GM19467 (cell line): ENCODE results near the gene SLC17A2.
A peak's percentile ranks its signal among the peaks of the same experiment; 100 is the strongest.

Experiments used
- ATAC-seq: cut with Tn5 transposase; IDR thresholded peaks from one replicate; pipeline ENCODE4 v1.9.1; 2021; ENCODE audit warnings: mild to moderate bottlenecking, moderate library complexity; ENCODE audit not compliant: unreplicated experiment

The SLC17A2 gene, protein sequence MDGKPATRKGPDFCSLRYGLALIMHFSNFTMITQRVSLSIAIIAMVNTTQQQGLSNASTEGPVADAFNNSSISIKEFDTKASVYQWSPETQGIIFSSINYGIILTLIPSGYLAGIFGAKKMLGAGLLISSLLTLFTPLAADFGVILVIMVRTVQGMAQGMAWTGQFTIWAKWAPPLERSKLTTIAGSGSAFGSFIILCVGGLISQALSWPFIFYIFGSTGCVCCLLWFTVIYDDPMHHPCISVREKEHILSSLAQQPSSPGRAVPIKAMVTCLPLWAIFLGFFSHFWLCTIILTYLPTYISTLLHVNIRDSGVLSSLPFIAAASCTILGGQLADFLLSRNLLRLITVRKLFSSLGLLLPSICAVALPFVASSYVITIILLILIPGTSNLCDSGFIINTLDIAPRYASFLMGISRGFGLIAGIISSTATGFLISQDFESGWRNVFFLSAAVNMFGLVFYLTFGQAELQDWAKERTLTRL

DNA sequence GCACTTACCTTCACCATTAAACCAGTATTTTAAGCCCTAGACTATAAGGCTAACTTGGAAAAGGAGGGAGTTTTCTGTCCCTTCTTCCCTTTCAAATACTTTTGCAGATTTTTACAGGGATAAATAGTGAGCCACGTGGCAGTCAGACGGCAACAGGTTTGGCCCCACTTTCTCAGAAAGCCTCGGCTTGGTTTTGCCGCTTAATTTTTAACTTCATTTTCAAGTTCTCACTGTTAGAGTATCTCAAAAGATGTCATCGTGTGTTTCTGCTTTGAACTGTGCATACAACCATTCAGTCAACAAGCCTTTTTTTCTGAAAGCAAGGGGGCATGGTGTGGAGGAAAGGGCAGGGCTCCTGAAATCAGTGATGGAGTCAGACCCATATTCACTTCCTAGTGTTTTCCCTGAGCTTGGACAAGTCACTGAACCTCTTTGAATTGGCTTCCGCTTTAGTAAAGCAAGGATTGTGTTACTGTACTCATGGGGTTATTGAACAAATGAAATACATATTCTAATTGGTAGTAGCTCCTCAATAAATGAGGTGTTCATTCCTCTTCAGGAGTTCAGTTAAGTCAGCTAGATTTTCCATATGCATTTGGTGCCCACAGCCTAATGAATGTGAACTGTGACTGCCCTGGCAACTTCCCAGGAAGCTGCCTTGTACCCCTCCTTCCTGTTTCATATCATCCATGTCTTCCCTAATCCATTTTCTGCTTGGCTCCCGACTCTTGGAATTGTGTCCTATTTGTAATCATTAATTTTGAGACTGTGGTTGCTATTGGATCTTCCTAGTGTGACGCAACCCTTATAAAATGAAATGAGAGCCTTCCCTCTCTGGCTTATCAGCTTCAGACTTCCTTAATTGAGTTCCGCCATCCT, at the start of gene SLC17A2:
TSS of gene SLC17A2 (minus strand) at position 160 of the 879 bp plus-strand sequence. CDS start 4,895 bp downstream, outside the sequence.
- ATAC-seq = no peak

DNA sequence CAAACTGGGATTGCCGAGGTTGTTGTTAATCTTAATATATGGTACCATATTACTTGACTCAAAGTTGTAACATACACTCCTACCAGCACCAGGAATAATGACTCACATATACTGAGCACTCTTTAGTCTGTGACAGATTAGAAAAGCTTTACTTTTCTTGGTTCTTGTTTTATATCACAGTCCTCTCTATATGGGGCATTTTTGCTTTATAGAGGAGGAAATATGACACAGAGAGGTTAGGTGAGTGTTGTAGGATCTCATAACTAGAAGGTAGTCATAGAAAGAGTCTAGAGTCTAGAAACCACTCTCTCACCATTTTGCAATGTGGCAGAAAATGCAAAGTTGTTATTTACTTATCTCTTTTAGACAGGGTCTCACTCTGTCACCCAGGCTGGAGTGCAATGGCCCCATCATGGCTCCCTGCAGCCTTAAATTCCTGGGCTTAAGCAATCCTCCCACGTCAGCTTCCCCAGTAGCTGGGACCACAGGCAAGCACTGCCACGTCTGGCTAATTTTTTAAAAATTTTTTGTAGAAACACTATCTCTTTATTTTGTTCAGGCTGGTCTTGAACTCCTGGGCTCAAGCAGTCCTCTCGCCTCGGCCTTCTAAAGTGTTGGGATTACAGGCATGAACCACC, 45.6 kb upstream of the SLC17A2 start:
- no peak for ATAC-seq

DNA sequence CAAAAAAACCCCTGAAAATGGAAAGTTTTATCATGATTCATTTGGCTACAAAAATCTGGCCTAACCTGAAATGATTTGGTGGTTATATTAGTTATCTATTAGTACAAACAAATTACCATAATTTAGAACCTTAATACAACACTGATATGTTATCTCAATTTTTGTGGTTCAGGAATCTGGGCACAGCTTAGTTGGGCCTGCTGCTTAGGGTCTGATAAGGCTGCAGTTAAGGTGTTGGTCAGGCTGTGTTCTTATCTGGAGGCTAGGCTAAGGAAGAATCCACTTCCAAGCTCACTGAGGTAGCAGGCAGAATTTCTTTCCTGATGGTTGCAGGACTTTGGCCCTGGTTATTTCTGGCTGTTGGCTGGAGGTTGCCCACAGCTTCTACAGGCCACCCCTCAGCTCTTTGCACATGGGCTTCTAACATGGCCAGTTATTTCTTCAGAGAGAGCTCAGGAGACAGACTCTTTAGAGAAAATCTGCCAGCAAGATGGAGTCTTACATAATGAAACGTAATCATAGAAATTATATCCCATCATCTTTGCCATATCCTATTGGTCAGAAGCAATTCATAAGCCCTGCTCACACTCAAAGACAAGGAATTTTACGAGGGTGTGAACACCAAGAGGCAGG, 43.5 kb upstream of the SLC17A2 start:
- no peak for ATAC-seq

DNA sequence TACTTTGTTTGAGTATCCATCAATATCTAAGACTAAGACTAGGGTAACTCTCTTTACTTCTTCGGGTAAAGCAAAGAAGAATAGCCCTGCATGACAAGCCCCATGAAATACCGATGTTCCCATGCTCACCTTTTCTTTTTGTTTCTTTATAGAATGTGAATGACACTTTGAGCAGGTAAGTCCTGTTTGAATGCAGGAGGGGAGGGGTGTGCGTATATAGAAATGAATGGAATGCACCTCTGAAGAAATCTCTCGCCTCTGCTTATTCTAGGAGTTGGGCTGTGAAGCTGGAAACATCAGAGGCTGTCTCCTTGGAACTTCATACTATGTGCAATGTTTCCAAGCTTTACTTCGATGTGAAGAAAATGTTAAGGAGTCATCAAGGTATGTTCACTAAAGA, 42.4 kb upstream of the SLC17A2 start:
- no peak for ATAC-seq

DNA sequence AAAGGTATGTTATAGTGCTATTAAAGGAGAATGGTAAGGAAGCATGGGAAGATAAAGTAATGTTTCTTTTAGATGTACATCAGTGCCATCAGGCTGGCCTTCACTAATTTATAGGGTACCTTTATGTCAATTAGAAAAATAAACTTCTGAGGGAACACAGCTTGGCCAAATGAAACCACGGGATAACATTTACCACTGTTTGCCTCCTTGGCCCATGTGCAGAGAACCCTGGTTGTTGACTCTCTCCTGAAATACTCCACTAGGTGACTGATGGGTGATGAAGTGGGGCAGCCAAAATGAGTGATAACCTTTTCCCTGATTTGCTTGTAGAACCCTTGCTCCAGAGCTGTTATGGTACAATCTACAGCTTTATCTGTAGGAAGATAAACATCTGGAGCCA, 41.6 kb upstream of the SLC17A2 start:
- no peak for ATAC-seq

DNA sequence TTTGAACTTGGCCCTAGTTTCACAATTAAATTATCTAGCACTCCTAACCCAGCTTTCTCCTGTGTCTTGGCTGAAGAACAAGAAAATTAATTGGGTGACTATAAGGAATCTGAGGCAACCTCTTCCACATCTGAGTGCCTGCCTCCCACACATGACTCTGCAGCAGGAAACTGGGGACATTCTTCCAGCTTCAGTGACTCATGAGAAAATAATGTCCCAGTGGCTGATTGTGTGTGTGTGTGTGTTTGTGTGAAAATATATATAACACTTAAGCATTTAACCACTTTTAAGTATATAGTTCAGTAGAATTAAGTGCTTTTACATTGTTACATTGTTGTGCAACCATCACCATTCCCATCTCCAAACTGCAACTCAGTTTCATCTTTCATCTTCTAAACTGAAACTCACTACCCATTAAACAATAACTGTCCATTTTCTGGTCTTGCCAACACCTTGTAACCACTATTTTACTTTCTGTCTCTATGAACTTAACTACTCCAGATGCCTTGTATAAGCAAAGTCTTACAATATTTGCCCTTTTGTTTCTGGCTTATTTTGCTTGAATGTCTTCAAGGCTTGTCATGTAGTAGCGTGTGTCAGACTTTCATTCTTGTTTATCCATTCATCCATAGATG, 40.8 kb upstream of the SLC17A2 start:
- ATAC-seq = no peak

DNA sequence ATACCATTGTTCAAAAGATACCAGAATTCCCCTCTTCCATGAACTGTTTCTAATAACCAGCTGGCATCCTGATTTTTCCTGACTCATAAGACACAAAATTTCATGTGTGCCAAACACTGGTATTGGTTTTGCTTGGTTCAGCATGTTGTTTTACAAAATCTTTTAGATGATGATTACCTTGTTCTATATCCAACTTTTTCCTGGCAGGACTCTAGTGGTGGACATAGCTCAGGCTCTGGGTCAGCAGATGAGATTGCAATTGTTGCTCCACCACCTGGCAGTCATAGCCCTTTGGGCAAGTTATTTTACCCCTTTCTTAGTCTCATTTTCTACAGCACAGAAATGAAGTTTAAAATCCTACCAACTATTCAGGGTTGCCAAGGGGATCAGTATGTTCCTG, 38.3 kb upstream of the SLC17A2 start:
- no peak for ATAC-seq

DNA sequence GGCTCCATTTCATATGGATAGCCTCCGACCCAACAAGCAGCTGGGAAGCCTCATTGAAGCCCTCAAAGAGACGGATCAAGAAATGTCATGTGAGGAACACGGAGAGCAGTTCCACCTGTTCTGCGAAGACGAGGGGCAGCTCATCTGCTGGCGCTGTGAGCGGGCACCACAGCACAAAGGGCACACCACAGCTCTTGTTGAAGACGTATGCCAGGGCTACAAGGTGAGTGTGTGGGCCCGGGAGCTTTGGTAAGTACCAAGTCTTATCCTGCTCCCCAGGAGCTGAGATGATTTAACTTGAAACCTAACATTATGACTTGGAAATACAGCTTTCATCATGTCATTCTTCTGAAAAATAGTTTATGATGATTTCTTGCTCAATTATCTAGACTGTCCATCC, 36.2 kb upstream of the SLC17A2 start:
- ATAC-seq = no peak

DNA sequence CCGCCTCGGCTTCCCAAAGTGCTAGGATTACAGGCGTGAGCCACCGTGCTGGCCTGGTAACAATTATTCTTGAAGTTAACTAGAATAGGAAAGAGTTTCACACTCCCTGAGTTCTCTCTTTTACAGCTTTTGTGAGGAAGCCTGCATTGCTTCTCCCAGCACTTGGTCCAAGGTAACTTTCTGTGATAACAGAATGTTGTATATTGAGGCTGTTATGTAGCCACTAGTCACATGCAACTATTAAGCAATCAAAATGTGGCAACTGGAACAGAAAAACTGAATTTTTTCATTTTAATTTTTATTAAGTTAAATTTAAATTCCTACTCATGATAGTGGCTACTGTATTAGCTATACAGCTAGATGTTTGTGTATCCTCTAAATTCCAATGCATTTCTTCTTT, 34.6 kb upstream of the SLC17A2 start:
- ATAC-seq = no peak

DNA sequence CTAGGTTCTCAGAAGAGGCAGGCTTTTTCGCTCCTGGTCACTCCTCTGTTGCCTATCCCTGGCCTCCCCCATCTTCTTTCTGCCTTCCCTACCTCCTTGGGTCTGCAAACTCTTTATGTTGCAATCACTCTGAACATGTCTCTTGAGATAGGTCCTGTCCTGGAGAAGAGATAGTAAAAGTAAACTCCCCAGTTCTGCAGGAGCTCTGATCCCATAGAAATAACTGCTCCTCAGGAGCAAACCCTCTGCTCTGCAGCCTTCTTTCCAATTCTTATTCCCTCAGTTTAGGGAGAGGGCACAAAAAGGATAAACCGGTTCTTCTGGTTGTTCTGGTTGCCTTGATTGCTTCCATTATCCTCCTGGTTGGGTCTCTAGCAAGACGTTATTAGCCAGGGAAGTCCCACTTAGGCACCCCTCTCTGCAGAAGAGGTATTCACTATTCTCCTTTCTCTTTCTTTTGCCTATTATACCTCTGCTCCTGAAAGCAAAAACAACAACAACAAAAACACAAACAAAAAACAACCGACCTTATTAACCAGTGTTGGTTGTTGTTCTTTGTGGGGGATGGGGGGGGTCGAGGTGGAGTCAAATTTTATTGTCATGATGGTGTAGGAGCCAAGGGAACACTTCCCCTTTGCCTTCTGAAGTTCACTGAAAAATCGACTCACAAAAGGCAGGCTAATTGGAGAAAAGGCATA, 33.1 kb upstream of the SLC17A2 start:
- no peak for ATAC-seq

DNA sequence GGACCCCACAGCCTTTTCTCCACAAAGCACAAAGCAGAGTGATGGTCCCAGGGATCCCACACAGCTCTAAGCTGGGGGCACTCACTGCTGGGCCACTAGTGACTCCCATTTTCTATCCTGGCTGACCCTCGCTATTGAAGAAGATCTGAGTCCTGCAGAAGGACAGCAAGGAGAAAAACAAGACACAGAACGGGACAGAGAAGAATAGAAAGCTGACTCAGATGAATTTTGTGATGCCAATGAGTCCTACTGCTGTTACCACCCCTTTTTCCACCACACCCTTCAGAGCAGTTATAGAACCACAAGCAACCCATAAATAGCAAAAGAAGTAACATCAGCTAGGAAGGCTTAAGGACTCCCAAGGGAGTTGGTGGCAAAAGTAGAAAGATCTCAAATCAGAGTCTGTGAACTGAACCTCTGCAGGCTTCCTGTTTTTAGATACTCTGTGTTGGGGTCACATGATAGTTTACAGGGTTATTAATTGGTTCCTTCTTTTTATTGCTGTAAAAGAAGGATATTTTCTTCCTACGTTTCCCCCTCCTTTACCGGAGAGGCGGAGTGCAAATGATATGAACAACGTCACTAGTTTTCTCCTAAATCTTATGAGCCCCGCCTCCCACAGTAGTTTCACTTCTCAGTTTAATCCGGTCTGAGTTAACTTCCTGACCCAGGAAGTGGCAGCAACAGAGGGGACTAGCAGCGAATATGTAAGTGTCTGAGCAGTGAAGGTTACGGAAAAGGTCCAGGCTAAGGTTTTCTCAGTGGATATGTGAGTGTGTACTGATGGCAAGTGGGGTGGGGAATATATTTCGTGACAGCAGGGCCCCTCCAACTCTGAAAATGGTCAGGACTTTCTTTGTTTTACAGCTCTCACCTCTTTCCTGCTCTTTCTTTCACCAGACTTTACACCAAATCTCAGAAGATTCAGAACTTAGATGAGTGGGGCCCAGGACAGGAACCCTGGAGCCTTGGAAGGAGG, 31.9 kb upstream of the SLC17A2 start, which contains the start of gene TRIM38:
TSS of gene TRIM38 (plus strand) at position 654 of the 979 bp plus-strand sequence. CDS start 3,721 bp downstream, outside the sequence.
- ATAC-seq = peak; percentile 63

DNA sequence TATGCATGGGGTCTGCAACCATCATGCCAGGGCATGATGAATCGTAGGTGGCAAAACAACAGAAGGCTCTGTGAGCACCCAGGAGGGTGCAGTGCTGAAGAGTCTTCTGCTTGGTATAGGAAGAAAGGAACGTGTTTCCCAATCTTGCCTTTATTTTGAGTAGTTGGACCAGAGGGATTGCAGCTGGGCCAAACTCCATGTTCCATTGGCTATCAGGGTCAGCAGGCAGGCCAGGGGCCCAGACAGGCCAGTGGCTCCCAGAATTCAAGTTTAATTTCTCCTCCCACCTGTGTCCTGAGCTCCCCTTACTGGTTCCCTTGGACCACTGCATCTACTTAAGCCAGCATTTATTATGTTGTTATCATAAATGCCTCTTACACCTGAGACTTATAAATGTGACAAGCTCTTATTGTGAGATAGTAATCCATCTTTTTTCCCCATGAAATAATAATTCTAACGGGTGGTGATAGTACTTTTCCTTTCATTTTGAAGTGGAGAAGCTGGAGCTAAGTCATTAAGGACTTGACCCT, 31.2 kb upstream of the SLC17A2 start:
- ATAC-seq = no peak

DNA sequence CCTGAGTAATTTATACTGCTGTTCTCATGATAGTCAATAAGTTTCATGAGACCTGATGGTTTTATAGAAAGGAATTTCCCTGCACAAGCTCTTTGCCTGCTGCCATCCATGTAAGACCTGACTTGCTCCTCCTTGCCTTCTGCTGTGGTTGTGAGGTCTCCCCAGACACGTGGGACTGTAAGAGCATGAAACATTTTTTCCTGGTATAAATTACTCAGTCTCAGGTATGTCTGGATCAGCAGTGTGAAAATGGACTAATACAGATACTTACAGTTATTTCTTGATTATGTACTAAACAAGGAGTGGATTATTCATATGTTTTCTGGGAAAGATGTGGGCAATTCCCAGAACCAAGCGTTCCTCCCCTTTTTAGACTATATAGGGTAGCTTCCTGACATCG, 30.2 kb upstream of the SLC17A2 start:
- ATAC-seq = no peak

DNA sequence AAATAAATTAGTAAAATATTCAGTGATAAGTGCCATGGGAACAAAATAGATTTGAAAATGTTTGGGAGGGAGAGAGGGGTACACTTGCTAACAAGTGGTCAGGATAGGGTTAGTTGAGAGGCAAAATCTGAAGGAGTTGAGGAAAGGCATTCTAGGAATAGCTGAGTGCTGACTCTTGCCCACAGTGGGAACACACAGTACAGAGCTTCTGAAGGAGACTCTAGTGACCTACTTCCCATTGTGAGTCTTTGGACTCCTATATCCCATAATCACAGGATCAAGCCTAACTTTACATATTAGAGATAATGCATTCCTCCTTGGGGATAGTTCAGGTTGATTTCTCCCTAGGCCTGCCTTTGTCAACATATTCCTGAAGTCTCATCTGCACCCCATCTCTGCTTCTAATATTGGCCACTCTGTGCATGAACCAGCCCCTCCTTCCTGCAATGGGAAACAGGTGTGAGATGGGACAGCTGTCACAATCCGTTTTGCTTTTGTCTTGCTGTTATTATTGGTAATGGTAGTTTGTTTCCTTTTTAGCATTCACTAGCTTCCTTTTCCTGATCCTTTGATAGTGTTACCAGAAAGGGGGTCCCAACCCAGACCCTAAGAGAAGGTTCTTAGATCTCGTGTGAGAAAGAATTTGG, 29.5 kb upstream of the SLC17A2 start:
- no peak for ATAC-seq

DNA sequence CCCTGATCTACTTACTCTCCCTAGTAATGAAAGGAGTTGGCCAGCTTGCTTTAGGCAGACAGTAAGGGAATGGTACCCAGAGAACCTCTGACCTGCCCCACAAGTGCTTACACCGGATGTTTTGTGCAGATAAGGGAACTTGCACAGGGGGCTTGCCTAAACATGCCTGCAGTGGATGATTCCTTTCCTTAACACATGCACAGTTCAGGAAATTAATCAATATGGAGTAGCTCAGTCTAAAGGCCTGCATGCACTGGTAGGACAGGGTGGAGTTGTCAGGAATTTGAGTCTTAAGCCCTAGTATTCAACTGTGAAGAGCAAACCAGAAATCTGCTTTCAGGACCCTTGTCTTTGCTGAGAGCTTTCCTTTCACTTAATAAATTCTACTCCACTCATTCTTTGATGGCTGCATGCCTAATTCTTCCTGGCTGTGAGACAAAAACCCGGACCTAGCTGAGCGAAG, 28.2 kb upstream of the SLC17A2 start:
- no peak for ATAC-seq

DNA sequence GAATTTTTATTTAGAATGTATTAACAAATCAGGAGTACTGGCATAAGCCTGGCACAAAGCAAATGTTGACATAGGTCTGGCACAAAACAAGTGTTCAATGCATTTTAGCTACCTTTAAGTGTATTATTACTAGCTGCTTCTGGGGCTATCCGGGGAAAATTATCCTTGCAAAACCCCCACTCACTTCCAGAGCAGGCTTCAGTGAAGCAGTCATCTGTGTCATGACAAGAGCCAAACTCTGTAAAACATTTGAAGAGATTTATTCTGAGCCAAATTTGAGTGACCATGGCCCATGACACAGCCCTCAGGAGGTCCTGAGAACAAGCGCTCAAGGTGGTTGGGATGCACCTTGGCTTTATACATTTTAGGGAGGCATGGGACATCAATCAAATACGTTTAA, 25.7 kb upstream of the SLC17A2 start:
- ATAC-seq = no peak

DNA sequence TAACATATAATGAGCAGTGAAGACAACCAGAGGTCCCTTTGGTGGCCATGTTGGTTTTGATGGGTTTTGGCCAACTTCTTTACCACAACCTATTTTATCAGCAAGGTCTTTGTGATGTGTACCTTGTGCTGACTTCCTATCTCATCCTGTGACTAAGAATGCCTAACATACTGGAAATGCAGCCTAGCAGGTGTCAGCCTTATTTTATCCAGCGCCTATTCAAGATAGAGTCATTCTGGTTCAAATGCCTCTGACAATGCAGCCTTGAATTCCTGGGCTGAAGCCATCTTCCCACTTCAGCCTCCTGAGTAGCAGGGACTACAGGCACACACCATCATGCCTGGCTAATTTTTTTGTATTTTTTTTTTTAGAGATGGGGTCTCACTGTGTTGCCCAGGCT, 24.3 kb upstream of the SLC17A2 start:
- no peak for ATAC-seq

DNA sequence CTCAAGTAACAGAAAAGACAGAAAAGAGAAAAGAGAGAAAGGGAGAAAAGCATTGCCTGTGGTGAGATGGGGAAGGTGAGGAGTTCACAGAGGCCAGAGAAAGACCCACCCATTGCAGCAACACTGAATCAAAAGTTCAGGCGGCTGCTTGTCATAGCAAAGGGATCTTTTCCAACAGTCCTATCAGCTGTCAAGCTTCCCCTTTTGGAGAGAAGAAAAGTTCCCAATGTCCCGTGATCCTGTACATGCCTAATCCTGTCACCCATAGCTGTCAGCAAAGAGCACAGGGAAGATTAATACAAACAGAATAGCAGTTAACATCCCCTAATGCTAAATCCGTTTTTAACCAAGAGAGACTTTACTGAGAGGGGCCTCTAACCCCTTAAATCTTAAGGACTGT, 23.2 kb upstream of the SLC17A2 start:
- ATAC-seq = no peak
